AG10803 (cell line): ENCODE measurements around the gene GCLM.

Experiments
- DNase-seq: peaks from one replicate; pipeline ENCODE4 v3.0.0; 2010; ENCODE audit warnings: low read depth
- H3K4me3 ChIP-seq: 2 replicates; pipeline ENCODE4 v1.5.1; 2011; ENCODE audit warnings: mild to moderate bottlenecking, low read length, control low read depth
- CTCF ChIP-seq: conservative IDR thresholded peaks from 2 replicates; pipeline ENCODE4 v1.5.1; 2011; ENCODE audit warnings: mild to moderate bottlenecking, low read length, control low read depth, inconsistent platforms

GCLM gene

DNA sequence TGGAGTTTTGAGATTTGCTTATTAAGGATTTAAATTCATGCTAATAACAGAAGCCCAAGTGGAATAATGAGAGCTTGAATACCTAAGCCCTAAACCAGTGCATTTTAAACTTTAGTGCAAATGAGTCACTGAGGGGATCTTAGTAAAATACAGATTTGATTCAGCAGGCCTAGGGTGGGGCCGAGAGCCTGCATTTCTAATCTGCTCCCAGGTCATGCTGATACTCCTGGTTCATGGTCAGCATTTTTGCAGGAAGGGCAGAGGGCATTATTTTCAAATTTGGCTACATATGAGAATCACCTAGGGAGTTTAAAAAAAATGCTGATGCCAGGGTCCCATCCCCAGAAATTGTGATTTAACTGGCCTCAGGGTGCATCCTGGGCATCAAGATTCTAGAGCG lies 69.5 kb downstream of the GCLM start:
- DNase-seq = no peak
- no peak for TF ChIP-seq CTCF
- no peak overlapping the region for H3K4me3 ChIP-seq

GRCh38 chr1:93839307-93839706 lies 69.9 kb downstream of the GCLM start:
- DNase-seq = peak; percentile 88
- TF ChIP-seq CTCF = no peak
- H3K4me3 ChIP-seq = no peak overlapping the region

DNA sequence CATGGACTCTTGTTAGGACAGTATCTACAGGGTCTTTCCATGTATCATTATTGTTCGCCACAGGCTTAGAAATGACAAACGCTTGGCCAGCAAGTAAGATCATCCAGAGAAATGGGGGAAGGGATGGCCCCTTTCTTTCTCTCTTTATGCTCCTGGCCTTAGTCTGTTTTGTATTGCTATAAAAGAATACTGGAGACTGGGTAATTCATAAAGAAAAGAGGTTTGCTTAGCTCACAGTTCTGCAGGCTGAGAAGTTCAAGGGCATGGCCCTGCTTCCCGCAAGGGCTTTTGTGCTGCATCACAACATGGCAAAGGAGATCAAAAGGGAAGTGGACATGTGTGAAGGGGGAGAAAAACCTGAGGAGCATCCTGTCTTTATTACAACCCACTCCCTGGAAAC lies 71.3 kb downstream of the GCLM start:
- no peak for DNase-seq
- no peak overlapping the region for H3K4me3 ChIP-seq
- TF ChIP-seq CTCF = no peak
